H1 (cell line): ENCODE results near the gene MEX3B. TPM values are rescaled to one million over a fixed set of nuclear protein-coding genes. Genes with fewer than 3 reads are reported as not detected.

Experiments used
- CTCF ChIA-PET: fragments of 300-600 bp; sonication (Branson Sonifier 250); formaldehyde crosslinking; loops from one replicate; lab custom pipeline; 2021; ENCODE audit not compliant: partially characterized antibody; lab: Charles Lee
- POLR2A ChIA-PET: fragments of 300-600 bp; sonication (Branson Sonifier 250); formaldehyde crosslinking; loops from one replicate; lab custom pipeline; 2021; ENCODE audit warnings: inconsistent platforms; ENCODE audit not compliant: partially characterized antibody; lab: Charles Lee
- DNase-seq, 2 experiments: peaks; one replicate each; pipeline versions ENCODE4 v3.0.0 to v3.0.0-alpha.2; 2010 to 2022; ENCODE audit warnings: low spot score in 2 of 2, low read depth in 1 of 2, mixed read lengths in 1 of 2
- FAIRE-seq: peaks from 2 replicates; lab custom pipeline; 2011; peaks lifted over from hg19 to GRCh38; lab: Jason Lieb, UNC
- H2AFZ ChIP-seq: 2 replicates; pipeline ENCODE4 v1.8.1; 2012; ENCODE audit warnings: low read length, inconsistent platforms
- H2AK5ac ChIP-seq: 2 replicates; pipeline ENCODE4 v1.6.1; 2013; ENCODE audit warnings: low read depth, low read length
- H2BK120ac ChIP-seq: replicated peaks from 2 replicates; pipeline ENCODE3; 2013; ENCODE audit warnings: low read depth, low read length, inconsistent platforms
- H2BK12ac ChIP-seq: 2 replicates; pipeline ENCODE4 v1.6.1; 2013; ENCODE audit warnings: low read depth, low read length
- H2BK15ac ChIP-seq: 2 replicates; pipeline ENCODE4 v1.6.1; 2013; ENCODE audit warnings: low read length
- H2BK20ac ChIP-seq: 2 replicates; pipeline ENCODE4 v1.6.1; 2013; ENCODE audit warnings: low read length
- H2BK5ac ChIP-seq: 2 replicates; pipeline ENCODE4 v1.6.1; 2013; ENCODE audit warnings: low read depth, low read length
- H3K14ac ChIP-seq: 2 replicates; pipeline ENCODE4 v1.6.1; 2013; ENCODE audit warnings: inconsistent platforms; ENCODE audit not compliant: insufficient read length
- H3K18ac ChIP-seq: 2 replicates; pipeline ENCODE4 v1.6.1; 2013; ENCODE audit warnings: low read length; ENCODE audit errors: extremely low read depth
- H3K23ac ChIP-seq: 2 replicates; pipeline ENCODE4 v1.6.1; 2013; ENCODE audit warnings: inconsistent platforms; ENCODE audit not compliant: insufficient read length
- H3K23me2 ChIP-seq: 2 replicates; pipeline ENCODE4 v1.6.1; 2013; ENCODE audit warnings: low read depth, low read length
- H3K27ac ChIP-seq: 2 replicates; pipeline ENCODE4 v1.6.1; 2011; ENCODE audit warnings: low read depth, low read length, inconsistent platforms
- H3K27me3 ChIP-seq, 4 experiments: replicated peaks in 1 of 4; 1 replicate in 1 of 4; 2 replicates in 3 of 4; pipeline versions ENCODE4 v1.6.1 to v1.8.1; 2011 to 2013; ENCODE audit warnings: low read length in 3 of 4, mild to moderate bottlenecking in 3 of 4, inconsistent platforms in 2 of 4, mixed read lengths in 2 of 4, moderate library complexity in 1 of 4; ENCODE audit not compliant: control insufficient read depth in 3 of 4, insufficient read depth in 3 of 4; ENCODE audit errors: extremely low read depth in 1 of 4
- H3K36me3 ChIP-seq, 4 experiments: 2 replicates each; pipeline versions ENCODE4 v1.6.1 to v1.8.1; 2011 to 2013; ENCODE audit warnings: mild to moderate bottlenecking in 4 of 4, low read length in 3 of 4, moderate library complexity in 2 of 4, control low read depth in 1 of 4, inconsistent platforms in 1 of 4; ENCODE audit not compliant: insufficient read depth in 4 of 4, control insufficient read depth in 2 of 4
- H3K4ac ChIP-seq: replicated peaks from 2 replicates; pipeline ENCODE3; 2013; ENCODE audit warnings: low read length, low read depth, mixed read lengths, inconsistent platforms; ENCODE audit not compliant: insufficient read length
- H3K4me1 ChIP-seq, 4 experiments: replicated peaks in 1 of 4; 1 replicate in 1 of 4; 2 replicates in 3 of 4; pipeline versions ENCODE4 v1.6.1 to v1.8.1; 2011 to 2013; ENCODE audit warnings: low read length in 3 of 4, inconsistent platforms in 2 of 4, mixed read lengths in 1 of 4; ENCODE audit not compliant: insufficient read depth in 4 of 4, control insufficient read depth in 3 of 4
- H3K4me2 ChIP-seq, 2 experiments: 2 replicates each; pipeline versions ENCODE4 v1.6.1 to v1.8.1; 2011 to 2013; ENCODE audit warnings: low read depth in 2 of 2, low read length in 2 of 2, control low read depth in 1 of 2, inconsistent platforms in 1 of 2, mild to moderate bottlenecking in 1 of 2; ENCODE audit not compliant: insufficient read depth in 1 of 2
- H3K4me3 ChIP-seq, 4 experiments: fragments of 200-600, 300-600 bp in 1 of 4; sonication (generic), shearing (Covaris generic), sonication (Bioruptor Twin) in 1 of 4; 2 replicates each; pipeline versions ENCODE4 v1.5.1 to v1.8.1; 2011 to 2016; ENCODE audit warnings: low read length in 4 of 4, low read depth in 3 of 4, control low read depth in 2 of 4, inconsistent platforms in 2 of 4, mild to moderate bottlenecking in 2 of 4, mixed read lengths in 1 of 4, moderate library complexity in 1 of 4; ENCODE audit not compliant: insufficient read depth in 2 of 4; ENCODE audit errors: extremely low read depth in 1 of 4
- H3K56ac ChIP-seq: replicated peaks from 2 replicates; pipeline ENCODE3; 2013; ENCODE audit warnings: low read depth, mild to moderate bottlenecking, mixed read lengths, low read length, inconsistent platforms; ENCODE audit not compliant: insufficient read length
- H3K79me1 ChIP-seq: 2 replicates; pipeline ENCODE4 v1.6.1; 2013; ENCODE audit warnings: low read depth, low read length, control low read depth
- H3K79me2 ChIP-seq, 2 experiments: 2 replicates each; pipeline versions ENCODE4 v1.6.1 to v1.8.1; 2012 to 2013; ENCODE audit warnings: low read length in 2 of 2, mild to moderate bottlenecking in 2 of 2, inconsistent platforms in 1 of 2; ENCODE audit not compliant: insufficient read depth in 2 of 2, control insufficient read depth in 1 of 2
- H3K9ac ChIP-seq, 4 experiments: replicated peaks in 1 of 4; 1 replicate in 1 of 4; 2 replicates in 3 of 4; pipeline versions ENCODE4 v1.6.1 to v1.8.1; 2011 to 2013; ENCODE audit warnings: low read depth in 3 of 4, low read length in 3 of 4, control low read depth in 2 of 4, mild to moderate bottlenecking in 2 of 4, moderate library complexity in 2 of 4, inconsistent platforms in 1 of 4; ENCODE audit errors: extremely low read depth in 1 of 4
- H3K9me3 ChIP-seq, 2 experiments: 2 replicates each; pipeline versions ENCODE4 v1.6.1 to v1.8.1; 2012 to 2013; ENCODE audit warnings: mild to moderate bottlenecking in 2 of 2, moderate library complexity in 2 of 2, control low read depth in 1 of 2, inconsistent platforms in 1 of 2, low read depth in 1 of 2, low read length in 1 of 2, mixed read lengths in 1 of 2; ENCODE audit not compliant: insufficient read depth in 2 of 2
- H4K20me1 ChIP-seq, 2 experiments: replicated peaks in 1 of 2; 2 replicates each; pipeline versions ENCODE3 to v1.8.1; 2011 to 2013; ENCODE audit warnings: inconsistent platforms in 2 of 2, low read length in 2 of 2, mild to moderate bottlenecking in 1 of 2; ENCODE audit not compliant: insufficient read depth in 2 of 2, control insufficient read depth in 1 of 2
- H4K5ac ChIP-seq: 2 replicates; pipeline ENCODE4 v1.6.1; 2013; ENCODE audit warnings: low read length, low read depth, mixed read lengths, inconsistent platforms; ENCODE audit not compliant: insufficient read length
- H4K8ac ChIP-seq: 2 replicates; pipeline ENCODE4 v1.8.0; 2013; ENCODE audit warnings: mild to moderate bottlenecking, moderate library complexity, low read length, inconsistent platforms; ENCODE audit not compliant: insufficient read depth; ENCODE audit errors: extremely low read depth
- H4K91ac ChIP-seq: replicated peaks from 2 replicates; pipeline ENCODE3; 2013; ENCODE audit warnings: low read length, mixed read lengths, inconsistent platforms; ENCODE audit not compliant: insufficient read length
- BACH1 ChIP-seq: IDR thresholded peaks from 2 replicates; pipeline ENCODE4 v1.6.1; 2012; ENCODE audit warnings: low read length, improper control_type of control experiment
- CREB1 ChIP-seq: IDR thresholded peaks from 2 replicates; pipeline ENCODE4 v1.6.1; 2012; ENCODE audit warnings: inconsistent platforms
- CTBP2 ChIP-seq: IDR thresholded peaks from 2 replicates; pipeline ENCODE4 v1.7.0; 2011; ENCODE audit warnings: borderline replicate concordance, mild to moderate bottlenecking, moderate library complexity, mixed read lengths, low read length; ENCODE audit not compliant: insufficient read depth, insufficient read length
- GTF2F1 ChIP-seq: IDR thresholded peaks from 2 replicates; pipeline ENCODE4 v1.6.1; 2012; ENCODE audit warnings: low read depth, low read length, improper control_type of control experiment, borderline replicate concordance
- JUND ChIP-seq: IDR thresholded peaks from 2 replicates; pipeline ENCODE4 v1.6.1; 2011; ENCODE audit warnings: mild to moderate bottlenecking, improper control_type of control experiment, low read length
- KDM5A ChIP-seq: fragments of 200-600 bp; IDR thresholded peaks from 2 replicates; pipeline ENCODE4 v1.7.1; 2012; ENCODE audit warnings: mild to moderate bottlenecking, low read length, inconsistent platforms, mixed read lengths
- MAFK ChIP-seq: IDR thresholded peaks from 2 replicates; pipeline ENCODE4 v1.6.1; 2012; ENCODE audit warnings: low read depth, mild to moderate bottlenecking, improper control_type of control experiment, low read length
- NANOG ChIP-seq: IDR thresholded peaks from 2 replicates; pipeline ENCODE4 v1.6.1; 2011; ENCODE audit warnings: low read length, low read depth, mild to moderate bottlenecking, inconsistent platforms; ENCODE audit not compliant: insufficient read depth, poor library complexity, severe bottlenecking
- POLR2A ChIP-seq, 2 experiments: IDR thresholded peaks; 1 replicate in 1 of 2; 2 replicates in 1 of 2; pipeline ENCODE4 v1.6.1; 2011; ENCODE audit warnings: low read depth in 2 of 2, low read length in 2 of 2, mild to moderate bottlenecking in 2 of 2; ENCODE audit errors: control extremely low read depth in 1 of 2
- RNF2 ChIP-seq: fragments of 200-900, 300-1000 bp; sonication (generic); IDR thresholded peaks from 2 replicates; pipeline ENCODE4 v1.7.1; 2016; ENCODE audit warnings: borderline replicate concordance, low read depth, mild to moderate bottlenecking, antibody characterized with exemption, low read length; ENCODE audit not compliant: poor library complexity, severe bottlenecking; ENCODE audit errors: missing control alignments
- RXRA ChIP-seq: IDR thresholded peaks from 2 replicates; pipeline ENCODE4 v1.6.1; 2011; ENCODE audit warnings: low read depth, mild to moderate bottlenecking, low read length, moderate library complexity; ENCODE audit not compliant: insufficient read depth
- SAP30 ChIP-seq: fragments of 300-600 bp; sonication (generic); IDR thresholded peaks from 2 replicates; pipeline ENCODE4 v1.7.1; 2012; ENCODE audit warnings: low read length, moderate library complexity, mild to moderate bottlenecking, inconsistent platforms; ENCODE audit not compliant: insufficient read depth, insufficient replicate concordance
- SP1 ChIP-seq: IDR thresholded peaks from 2 replicates; pipeline ENCODE4 v1.6.1; 2011; ENCODE audit warnings: low read depth, low read length
- SP2 ChIP-seq: IDR thresholded peaks from 2 replicates; pipeline ENCODE4 v1.6.1; 2012; ENCODE audit warnings: mild to moderate bottlenecking, low read length, inconsistent platforms
- TCF12 ChIP-seq: IDR thresholded peaks from 2 replicates; pipeline ENCODE4 v1.6.1; 2011; ENCODE audit warnings: low read depth, mild to moderate bottlenecking, low read length
- WGBS, 2 experiments: shearing (Covaris generic) in 1 of 2; methylation state at CpG; one replicate each; pipeline versions ENCODE4 v1.1.6 to v1.1.7; 2013 to 2015; ENCODE audit warnings: low lambda C conversion rate in 2 of 2, mixed read lengths in 2 of 2, inconsistent platforms in 1 of 2, low coverage in 1 of 2, missing lambda C conversion rate in 1 of 2; ENCODE audit not compliant: insufficient replicate concordance in 2 of 2, insufficient coverage in 1 of 2, insufficient read length in 1 of 2; ENCODE audit errors: extremely low coverage in 1 of 2, missing lambda C conversion rate in 1 of 2; 5-methylcytosine and 5-hydroxymethylcytosine counted together
- polyA plus RNA-seq, 7 experiments: library from polyadenylated mRNA; depleted of rRNA in 3 of 7; stranded (reverse) in 5 of 7; unstranded in 2 of 7; fragments of >200 nt in 5 of 7; fragments of 200-250 nt in 2 of 7; gene quantifications; 1 replicate in 5 of 7; 2 replicates in 1 of 7; 4 replicates in 1 of 7; pipeline versions ENCODE4 v1.2.1 to v1.2.3, GENCODE V29; 2011 to 2013; ENCODE audit warnings: missing spikeins in 2 of 7, mixed read lengths in 2 of 7
- total RNA-seq: library from RNA; stranded (reverse); fragmentation: NEBNext Ultra II Directional; extraction: Animal tissue kit (Norgen Biotek cat#: 25700); gene quantifications from 2 replicates; pipeline ENCODE4 v1.2.1, GENCODE V29; 2021

MEX3B gene
- total and polyA plus RNA-seq, 2 of the 8 experiments (the other 6 are each of a cell fraction or from before 2014, with no cell fraction given) = 8.0 to 15.9 TPM

DNA sequence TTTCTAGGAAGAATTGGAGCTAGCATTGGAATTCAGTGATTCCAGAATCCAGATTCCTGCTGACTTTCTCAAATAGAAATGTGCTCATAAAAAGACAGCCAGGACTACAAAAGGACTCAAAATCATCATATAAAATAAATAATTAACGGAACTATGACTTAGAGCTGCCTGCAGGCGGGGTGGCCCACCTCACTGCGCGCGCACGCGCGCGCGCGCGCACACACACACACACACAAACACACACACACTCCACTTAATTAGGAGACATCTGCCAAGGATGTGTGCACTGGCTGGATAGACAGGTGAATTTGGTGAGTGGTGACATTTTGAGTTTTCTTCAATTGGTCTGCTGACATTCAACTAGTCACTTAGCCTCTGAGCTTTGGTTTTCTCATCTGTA is 6.9 kb upstream of the MEX3B start:
- Histone ChIP-seq H3K27ac (no peak overlapping the region), H3K56ac (no peak overlapping the region), H4K5ac (no peak overlapping the region), H3K79me2 (no peaks in the 10 kb centered on the region), H2BK20ac (no peak overlapping the region), H2BK5ac (no peak overlapping the region), H2BK120ac (no peak overlapping the region), H3K23me2 (peaks cover 2% of the 10 kb centered on the region; the same call in 1 of the 2 replicates), H3K4ac (no peak overlapping the region), H3K9me3 (no peaks in the 10 kb centered on the region), H3K4me1 (peaks cover 2 to 12% (median 9%) of the 10 kb centered on the region in 4 experiments; a peak in 6 of 7 replicates), H2BK12ac (no peak overlapping the region), H4K91ac (no peak overlapping the region), H3K23ac (no peak overlapping the region), H2AFZ (no peak overlapping the region), H3K36me3 (no peaks in the 10 kb centered on the region), H2BK15ac (no peak overlapping the region), H3K14ac (no peak overlapping the region), H3K4me2 (no peak overlapping the region), H3K79me1 (no peaks in the 10 kb centered on the region), H2AK5ac (no peak overlapping the region), H4K8ac (no peak overlapping the region), H3K18ac (no peak overlapping the region), H3K4me3 (no peak overlapping the region), H3K27me3 (peaks cover 0 to 10% (median 5%) of the 10 kb centered on the region in 4 experiments; a peak in 5 of 7 replicates), H3K9ac (no peak overlapping the region), H4K20me1 (no peaks in the 10 kb centered on the region)
- FAIRE-seq (no peak), DNase-seq (no peak)
- CTCF ChIA-PET = interaction anchor here (0.7 to 1.6 kb wide), 3 partner anchors 10 to 51 kb away, joined by 3 to 4 read pairs (median 4); no protein-coding TSS in a partner anchor
- POLR2A ChIA-PET = no interaction called here
- WGBS, 2 experiments = 95% methylated on average over 12 of the region's 12 CpGs; no CpG with 5 or more reads in 1 of the 2 experiments
- TF ChIP-seq MAFK = no peak
- no peak for TF ChIP-seq SP2
- TF ChIP-seq POLR2A (IDR thresholded peaks at IDR 0.05; ENCODE audit: control extremely low read depth in 1 of 2, low read depth in 2 of 2, low read length in 2 of 2) = no peak
- TF ChIP-seq KDM5A = no peak
- no peak for TF ChIP-seq GTF2F1
- no peak for TF ChIP-seq TCF12
- TF ChIP-seq BACH1 = no peak
- no peak for TF ChIP-seq JUND
- TF ChIP-seq RXRA = no peak
- TF ChIP-seq NANOG = no peak
- no peak for TF ChIP-seq CREB1
- no peak for TF ChIP-seq SP1
- no peak for TF ChIP-seq CTBP2
- TF ChIP-seq SAP30 = no peak
- no peak for TF ChIP-seq RNF2
